A673 (cell line): ENCODE results near the gene NRXN2.

Experiments used
- EZH2 ChIP-seq: fragments of 200-600 bp; sonication (generic); IDR thresholded peaks from 2 replicates; pipeline ENCODE4 v1.6.1; 2017; ENCODE audit warnings: borderline replicate concordance, low read depth, mild to moderate bottlenecking, mixed read lengths, antibody characterized with exemption, low read length; ENCODE audit not compliant: poor library complexity, severe bottlenecking
- TF ChIP-seq, protein P1 (sequence below): fragments of 300-800, 200-600 bp; sonication (generic); conservative IDR thresholded peaks from 2 replicates; pipeline ENCODE4 v1.5.1; 2017; ENCODE audit warnings: low read depth, mild to moderate bottlenecking, antibody characterized with exemption, low read length, moderate library complexity, mixed read lengths

- TF ChIP-seq, protein P1, sequence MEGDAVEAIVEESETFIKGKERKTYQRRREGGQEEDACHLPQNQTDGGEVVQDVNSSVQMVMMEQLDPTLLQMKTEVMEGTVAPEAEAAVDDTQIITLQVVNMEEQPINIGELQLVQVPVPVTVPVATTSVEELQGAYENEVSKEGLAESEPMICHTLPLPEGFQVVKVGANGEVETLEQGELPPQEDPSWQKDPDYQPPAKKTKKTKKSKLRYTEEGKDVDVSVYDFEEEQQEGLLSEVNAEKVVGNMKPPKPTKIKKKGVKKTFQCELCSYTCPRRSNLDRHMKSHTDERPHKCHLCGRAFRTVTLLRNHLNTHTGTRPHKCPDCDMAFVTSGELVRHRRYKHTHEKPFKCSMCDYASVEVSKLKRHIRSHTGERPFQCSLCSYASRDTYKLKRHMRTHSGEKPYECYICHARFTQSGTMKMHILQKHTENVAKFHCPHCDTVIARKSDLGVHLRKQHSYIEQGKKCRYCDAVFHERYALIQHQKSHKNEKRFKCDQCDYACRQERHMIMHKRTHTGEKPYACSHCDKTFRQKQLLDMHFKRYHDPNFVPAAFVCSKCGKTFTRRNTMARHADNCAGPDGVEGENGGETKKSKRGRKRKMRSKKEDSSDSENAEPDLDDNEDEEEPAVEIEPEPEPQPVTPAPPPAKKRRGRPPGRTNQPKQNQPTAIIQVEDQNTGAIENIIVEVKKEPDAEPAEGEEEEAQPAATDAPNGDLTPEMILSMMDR = no peak
- TF ChIP-seq EZH2 = no peak
These were observed 152.0 kb downstream of the NRXN2 start for GRCh38 chr11:64571050-64571409.
